DMS53 treated with DMSO at 0.1 percent for 48 hours (cell line): Measurements from ENCODE around the gene ZDHHC7.
"Not testable (repeated sequence)": the region's sequence is repeated elsewhere in the genome, so short reads cannot be mapped to it uniquely, and the experiment has no call there.

ENCODE experiments used
- DNase-seq: peaks from one replicate; lab custom pipeline; 2025; ENCODE audit not compliant: unreplicated experiment; lab: John Stamatoyannopoulos, UW

The ZDHHC7 gene

GRCh38 chr16:85045077-85045476 lies 33.7 kb upstream of the ZDHHC7 start:
- no peak for DNase-seq

- DNase-seq = no peak
These were observed 31.3 kb upstream of the ZDHHC7 start for GRCh38 chr16:85042606-85043005.

GRCh38 chr16:85042167-85042526 lies 30.8 kb upstream of the ZDHHC7 start:
- no peak for DNase-seq

GRCh38 chr16:85041219-85042166 lies 30.2 kb upstream of the ZDHHC7 start:
- no peak for DNase-seq

- no peak for DNase-seq
These were observed 29.4 kb upstream of the ZDHHC7 start for GRCh38 chr16:85040685-85041084.

GRCh38 chr16:85037721-85038120 lies 26.4 kb upstream of the ZDHHC7 start:
- DNase-seq = no peak

- DNase-seq = peak; percentile 79
These were observed 25.7 kb upstream of the ZDHHC7 start for GRCh38 chr16:85037050-85037410.

- DNase-seq = no peak
These were observed 25.1 kb upstream of the ZDHHC7 start for GRCh38 chr16:85036236-85037049.

GRCh38 chr16:85034591-85035433 lies 23.5 kb upstream of the ZDHHC7 start:
- DNase-seq = no peak

GRCh38 chr16:85033171-85033570 lies 21.8 kb upstream of the ZDHHC7 start:
- no peak for DNase-seq

GRCh38 chr16:85032187-85032586 lies 20.9 kb upstream of the ZDHHC7 start:
- DNase-seq = not testable (repeated sequence)

- DNase-seq = no peak
These were observed 20.1 kb upstream of the ZDHHC7 start for GRCh38 chr16:85031451-85031850.

- DNase-seq = no peak
These were observed 18.7 kb upstream of the ZDHHC7 start for GRCh38 chr16:85029981-85030401.

- DNase-seq = no peak
These were observed 18.1 kb upstream of the ZDHHC7 start for GRCh38 chr16:85029408-85029784.

GRCh38 chr16:85028685-85029407 lies 17.5 kb upstream of the ZDHHC7 start:
- DNase-seq = peak; percentile 51

GRCh38 chr16:85027958-85028684 lies 16.8 kb upstream of the ZDHHC7 start:
- peak; percentile 3 for DNase-seq

GRCh38 chr16:85027349-85027957 lies 16.1 kb upstream of the ZDHHC7 start, which contains the start of gene KIAA0513:
Gene KIAA0513, plus strand, starts transcription at chr16:85027795. Its CDS starts 39,277 bp downstream, at chr16:85067072.
- DNase-seq = peak; percentile 47

GRCh38 chr16:85026703-85027102 lies 15.4 kb upstream of the ZDHHC7 start:
- no peak for DNase-seq
